BE2C (cell line): ENCODE results near the gene SEZ6.

Experiments used
- DNase-seq: peaks from one replicate; pipeline ENCODE4 v3.0.0-alpha.2; 2020
- H3K27me3 ChIP-seq: fragments of 250-450 bp; sonication (Bioruptor Pico); 2 replicates; pipeline ENCODE4 v1.5.1; 2020; ENCODE audit warnings: mild to moderate bottlenecking
- H3K36me3 ChIP-seq: fragments of 250-450 bp; sonication (Bioruptor Pico); 2 replicates; pipeline ENCODE4 v1.5.1; 2020; ENCODE audit warnings: mild to moderate bottlenecking
- H3K4me1 ChIP-seq: fragments of 250-450 bp; sonication (Bioruptor Pico); 2 replicates; pipeline ENCODE4 v1.5.1; 2020
- H3K4me3 ChIP-seq: 2 replicates; pipeline ENCODE4 v1.5.1; 2011; ENCODE audit warnings: low read depth, low read length
- H3K9me3 ChIP-seq: fragments of 250-450 bp; sonication (Bioruptor Pico); 2 replicates; pipeline ENCODE4 v1.5.1; 2020
- CTCF ChIP-seq: IDR thresholded peaks from 2 replicates; pipeline ENCODE4 v1.5.1; 2012; ENCODE audit warnings: mild to moderate bottlenecking, low read depth, low read length

The SEZ6 gene

GRCh38 chr17:29014716-29015115, 8.9 kb upstream of the SEZ6 start:
- no peaks in the 10 kb centered on the region for H3K36me3 ChIP-seq
- H3K9me3 ChIP-seq = no peaks in the 10 kb centered on the region
- DNase-seq = no peak
- no peak for TF ChIP-seq CTCF
- H3K4me1 ChIP-seq = no peaks in the 10 kb centered on the region
- no peaks in the 10 kb centered on the region for H3K27me3 ChIP-seq
- H3K4me3 ChIP-seq = no peak overlapping the region

GRCh38 chr17:29012535-29012934, 6.7 kb upstream of the SEZ6 start:
- H3K27me3 ChIP-seq = no peaks in the 10 kb centered on the region
- H3K4me3 ChIP-seq = no peak overlapping the region
- H3K36me3 ChIP-seq = no peaks in the 10 kb centered on the region
- H3K9me3 ChIP-seq = no peaks in the 10 kb centered on the region
- TF ChIP-seq CTCF = no peak
- H3K4me1 ChIP-seq = no peaks in the 10 kb centered on the region
- no peak for DNase-seq

- Histone ChIP-seq H3K4me1 (no peaks in the 10 kb centered on the region), H3K9me3 (no peaks in the 10 kb centered on the region), H3K4me3 (no peak overlapping the region), H3K36me3 (no peaks in the 10 kb centered on the region), H3K27me3 (no peaks in the 10 kb centered on the region)
- TF ChIP-seq CTCF = no peak
- no peak for DNase-seq
Observed at GRCh38 chr17:29010586-29010985, 4.8 kb upstream of the SEZ6 start.

GRCh38 chr17:29010129-29010528, 4.3 kb upstream of the SEZ6 start:
- Histone ChIP-seq H3K36me3 (no peaks in the 10 kb centered on the region), H3K4me3 (no peak overlapping the region), H3K27me3 (no peaks in the 10 kb centered on the region), H3K4me1 (no peaks in the 10 kb centered on the region), H3K9me3 (no peaks in the 10 kb centered on the region)
- no peak for TF ChIP-seq CTCF
- DNase-seq = no peak

GRCh38 chr17:29008591-29008990, 2.8 kb upstream of the SEZ6 start:
- H3K4me3 ChIP-seq = no peak overlapping the region
- H3K9me3 ChIP-seq = no peaks in the 10 kb centered on the region
- no peaks in the 10 kb centered on the region for H3K27me3 ChIP-seq
- H3K4me1 ChIP-seq = no peaks in the 10 kb centered on the region
- TF ChIP-seq CTCF = no peak
- no peak for DNase-seq
- H3K36me3 ChIP-seq = no peaks in the 10 kb centered on the region

- no peak overlapping the region for H3K4me3 ChIP-seq
- no peak for TF ChIP-seq CTCF
- no peaks in the 10 kb centered on the region for H3K4me1 ChIP-seq
- no peak for DNase-seq
- H3K27me3 ChIP-seq = no peaks in the 10 kb centered on the region
- H3K9me3 ChIP-seq = no peaks in the 10 kb centered on the region
- H3K36me3 ChIP-seq = no peaks in the 10 kb centered on the region
Observed at GRCh38 chr17:29007860-29008455, 2.1 kb upstream of the SEZ6 start.
